ENCODE results near the gene ZCCHC7. TPM values are rescaled to one million over a fixed set of nuclear protein-coding genes. Genes with fewer than 3 reads are reported as not detected.

ZCCHC7 gene
- total RNA-seq, 4 donors from 2014 or later = 4.8 to 11.2 (median 6.9) TPM

DNA sequence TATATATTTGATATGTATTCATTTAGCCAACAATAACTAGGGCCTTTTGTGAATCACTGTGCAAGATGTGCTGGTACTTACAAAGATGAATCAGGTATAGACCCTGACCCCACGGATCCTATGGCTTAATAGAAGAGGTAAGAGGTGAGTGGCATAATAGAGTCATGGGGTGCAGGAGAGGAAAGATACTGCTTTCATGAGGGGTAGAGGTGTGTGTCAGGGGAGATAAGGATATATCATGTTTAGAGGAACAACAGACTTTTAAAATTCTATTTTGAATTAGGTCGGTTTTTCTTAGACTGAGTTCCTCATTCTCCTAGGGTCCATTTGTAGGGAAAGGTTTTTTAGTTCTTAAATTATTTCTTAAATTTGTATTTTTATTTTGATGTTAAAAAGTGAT, 27.8 kb downstream of the ZCCHC7 start:
- no peak overlapping the region for H3K27ac ChIP-seq
- DNase-seq (no peak), ATAC-seq (no peak)
- intact Hi-C loops (cut with DNase I; ENCODE audit: low total_unique reads) (no loop called here), in situ Hi-C loops (cut with MboI; ENCODE audit: low sequenced_read_pairs in 4 of 4) (no loop called here)
- H3K36me3 ChIP-seq = peaks cover 0 to 6% of the 10 kb centered on the region in 2 donors
- no peak overlapping the region for H3K4me3 ChIP-seq
- no peaks in the 10 kb centered on the region for H3K9me3 ChIP-seq
- no peaks in the 10 kb centered on the region for H3K27me3 ChIP-seq
- TF ChIP-seq POLR2A (IDR thresholded peaks at IDR 0.05) = no peak
- TF ChIP-seq, protein P1, sequence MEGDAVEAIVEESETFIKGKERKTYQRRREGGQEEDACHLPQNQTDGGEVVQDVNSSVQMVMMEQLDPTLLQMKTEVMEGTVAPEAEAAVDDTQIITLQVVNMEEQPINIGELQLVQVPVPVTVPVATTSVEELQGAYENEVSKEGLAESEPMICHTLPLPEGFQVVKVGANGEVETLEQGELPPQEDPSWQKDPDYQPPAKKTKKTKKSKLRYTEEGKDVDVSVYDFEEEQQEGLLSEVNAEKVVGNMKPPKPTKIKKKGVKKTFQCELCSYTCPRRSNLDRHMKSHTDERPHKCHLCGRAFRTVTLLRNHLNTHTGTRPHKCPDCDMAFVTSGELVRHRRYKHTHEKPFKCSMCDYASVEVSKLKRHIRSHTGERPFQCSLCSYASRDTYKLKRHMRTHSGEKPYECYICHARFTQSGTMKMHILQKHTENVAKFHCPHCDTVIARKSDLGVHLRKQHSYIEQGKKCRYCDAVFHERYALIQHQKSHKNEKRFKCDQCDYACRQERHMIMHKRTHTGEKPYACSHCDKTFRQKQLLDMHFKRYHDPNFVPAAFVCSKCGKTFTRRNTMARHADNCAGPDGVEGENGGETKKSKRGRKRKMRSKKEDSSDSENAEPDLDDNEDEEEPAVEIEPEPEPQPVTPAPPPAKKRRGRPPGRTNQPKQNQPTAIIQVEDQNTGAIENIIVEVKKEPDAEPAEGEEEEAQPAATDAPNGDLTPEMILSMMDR (IDR thresholded peaks at IDR 0.05 in 4 of 5, conservative IDR thresholded peaks at IDR 0.05 in 1 of 5) = no peak
- H3K4me1 ChIP-seq = no peaks in the 10 kb centered on the region

DNA sequence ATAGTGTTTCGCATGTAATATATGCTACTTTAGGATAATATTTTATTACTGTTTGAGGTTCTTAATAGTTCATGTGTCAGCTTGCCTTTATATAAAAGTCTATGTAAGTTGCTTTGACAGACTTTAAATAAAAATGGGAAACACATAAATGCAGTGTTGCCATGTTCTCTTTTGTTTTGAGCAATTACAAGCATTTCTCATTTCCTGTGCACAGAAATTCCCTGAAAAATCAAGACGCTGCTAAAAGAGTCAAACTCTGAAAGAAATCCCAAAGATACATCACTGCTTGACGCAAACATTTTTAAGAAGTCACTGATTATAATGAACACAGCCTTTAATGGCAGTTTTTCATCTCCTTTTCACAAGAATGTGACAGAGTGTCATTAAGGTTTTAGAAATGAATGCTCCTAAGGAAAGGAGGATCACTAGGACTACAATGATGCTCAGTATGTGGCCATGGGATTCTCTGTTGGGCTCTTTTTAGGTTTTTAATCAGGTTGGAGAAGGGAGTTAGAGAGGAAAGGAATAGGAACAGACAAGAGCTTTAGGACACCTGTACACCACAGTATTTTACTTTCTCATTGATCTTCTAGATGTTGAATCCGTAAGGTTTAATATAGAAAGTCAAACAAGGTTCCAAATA, 29.4 kb downstream of the ZCCHC7 start:
- ATAC-seq (no peak), DNase-seq (no peak)
- intact Hi-C loops (cut with DNase I; ENCODE audit: low total_unique reads) (no loop called here), in situ Hi-C loops (cut with MboI; ENCODE audit: low sequenced_read_pairs in 4 of 4) (no loop called here)
- Histone ChIP-seq H3K27me3 (no peaks in the 10 kb centered on the region), H3K9me3 (no peaks in the 10 kb centered on the region), H3K36me3 (peaks cover 0 to 13% of the 10 kb centered on the region in 2 donors), H3K4me3 (no peak overlapping the region), H3K27ac (no peak overlapping the region), H3K4me1 (no peaks in the 10 kb centered on the region)
- TF ChIP-seq, protein P1 (IDR thresholded peaks at IDR 0.05 in 4 of 5, conservative IDR thresholded peaks at IDR 0.05 in 1 of 5) = no peak
- TF ChIP-seq POLR2A (IDR thresholded peaks at IDR 0.05) = no peak

DNA sequence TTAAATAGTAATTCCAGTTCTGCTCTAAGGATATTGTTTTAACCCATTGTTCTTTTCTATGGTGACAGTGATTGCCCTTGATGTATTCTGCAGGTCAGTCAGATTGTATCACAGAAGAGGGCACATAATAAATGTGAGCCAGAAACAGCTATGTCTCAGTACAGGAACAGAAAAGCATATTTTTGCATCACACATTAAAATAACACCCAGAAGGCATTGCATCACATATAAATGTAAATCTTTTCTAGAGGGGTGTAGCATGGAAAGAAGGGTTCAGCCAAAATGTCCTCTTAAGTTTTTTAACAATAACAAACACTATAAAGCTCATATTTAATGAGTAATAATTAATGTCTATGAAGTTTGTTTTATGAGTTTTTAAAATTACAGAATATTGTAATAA, 30.0 kb downstream of the ZCCHC7 start:
- in situ Hi-C loops (cut with MboI; ENCODE audit: low sequenced_read_pairs in 4 of 4) = no loop called here
- Histone ChIP-seq H3K4me3 (no peak overlapping the region), H3K27ac (no peak overlapping the region), H3K9me3 (no peaks in the 10 kb centered on the region), H3K36me3 (peaks cover 0 to 13% of the 10 kb centered on the region in 2 donors), H3K27me3 (no peaks in the 10 kb centered on the region), H3K4me1 (no peaks in the 10 kb centered on the region)
- ATAC-seq (no peak), DNase-seq (no peak)
- TF ChIP-seq POLR2A (IDR thresholded peaks at IDR 0.05) = no peak
- TF ChIP-seq, protein P1 (IDR thresholded peaks at IDR 0.05 in 4 of 5, conservative IDR thresholded peaks at IDR 0.05 in 1 of 5) = no peak
- intact Hi-C loops (cut with DNase I; ENCODE audit: low total_unique reads) = no loop called here

DNA sequence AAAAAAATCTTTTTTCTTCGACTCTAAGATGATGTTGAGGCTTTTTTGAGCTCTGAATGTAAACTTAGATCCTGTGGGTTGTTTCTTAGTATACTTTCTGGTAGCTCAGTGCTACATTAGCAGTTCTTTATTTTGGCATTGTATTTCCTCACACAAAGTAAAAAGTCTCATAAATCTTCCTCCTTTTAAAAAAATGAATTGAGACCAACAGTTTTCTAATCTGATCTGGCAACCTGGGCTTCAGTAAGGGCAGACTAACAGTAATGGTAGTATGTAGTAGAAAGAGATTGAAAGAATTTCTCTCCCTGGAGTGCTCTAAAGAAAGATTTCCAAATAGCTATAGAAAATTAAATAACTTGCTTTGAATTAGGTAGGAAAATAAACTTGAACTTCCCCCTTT, 31.4 kb downstream of the ZCCHC7 start:
- no peaks in the 10 kb centered on the region for H3K9me3 ChIP-seq
- intact Hi-C loops (cut with DNase I; ENCODE audit: low total_unique reads) (no loop called here), in situ Hi-C loops (cut with MboI; ENCODE audit: low sequenced_read_pairs in 4 of 4) (no loop called here)
- no peaks in the 10 kb centered on the region for H3K27me3 ChIP-seq
- no peak overlapping the region for H3K4me3 ChIP-seq
- H3K27ac ChIP-seq = no peak overlapping the region
- TF ChIP-seq, protein P1 (IDR thresholded peaks at IDR 0.05 in 4 of 5, conservative IDR thresholded peaks at IDR 0.05 in 1 of 5) = no peak
- no peak for TF ChIP-seq POLR2A (IDR thresholded peaks at IDR 0.05)
- H3K36me3 ChIP-seq = peaks cover 0 to 13% of the 10 kb centered on the region in 2 donors
- ATAC-seq (no peak), DNase-seq (no peak)
- no peaks in the 10 kb centered on the region for H3K4me1 ChIP-seq

DNA sequence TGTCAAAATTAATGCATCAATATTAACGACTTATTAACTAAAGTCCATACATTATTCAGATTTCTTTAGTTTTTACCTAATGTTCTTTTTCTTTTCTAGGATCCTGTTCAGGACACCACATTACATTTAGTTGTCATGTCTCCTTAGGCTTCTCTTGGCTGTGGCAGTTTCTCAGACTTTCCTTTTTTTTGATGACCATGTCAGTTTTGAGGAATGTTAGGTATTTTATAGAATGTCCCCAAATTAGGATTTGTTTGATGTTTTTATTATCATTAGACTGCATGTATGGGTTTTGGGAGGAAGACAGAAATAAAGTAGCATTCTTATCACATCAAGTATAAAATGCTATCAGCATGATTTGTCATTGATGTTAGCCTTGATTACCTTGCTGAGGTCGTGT, 32.0 kb downstream of the ZCCHC7 start:
- H3K27ac ChIP-seq = no peak overlapping the region
- no peak for TF ChIP-seq POLR2A (IDR thresholded peaks at IDR 0.05)
- TF ChIP-seq, protein P1 (IDR thresholded peaks at IDR 0.05 in 4 of 5, conservative IDR thresholded peaks at IDR 0.05 in 1 of 5) = no peak
- no peak for DNase-seq
- H3K9me3 ChIP-seq = no peaks in the 10 kb centered on the region
- intact Hi-C loops (cut with DNase I; ENCODE audit: low total_unique reads) = no loop called here
- no peak for ATAC-seq
- in situ Hi-C loops (cut with MboI; ENCODE audit: low sequenced_read_pairs in 4 of 4) = no loop called here
- no peaks in the 10 kb centered on the region for H3K4me1 ChIP-seq
- no peaks in the 10 kb centered on the region for H3K27me3 ChIP-seq
- H3K36me3 ChIP-seq = peaks cover 0 to 13% of the 10 kb centered on the region in 2 donors
- no peak overlapping the region for H3K4me3 ChIP-seq

Measured in gastrocnemius medialis (tissue), 4 donors.